GM19372 (cell line): Measurements from ENCODE around the gene METTL2A.
"Not testable (repeated sequence)": the region's sequence is repeated elsewhere in the genome, so short reads cannot be mapped to it uniquely, and the experiment has no call there.

Experiments used
- ATAC-seq: cut with Tn5 transposase; IDR thresholded peaks from one replicate; pipeline ENCODE4 v1.9.1; 2021; ENCODE audit warnings: mild to moderate bottlenecking, low read depth, moderate library complexity; ENCODE audit not compliant: unreplicated experiment

The METTL2A gene

GRCh38 chr17:62423647-62424461 is at the start of gene METTL2A:
Gene METTL2A, plus strand, starts transcription at chr17:62423897. Its CDS starts 6 bp downstream, at chr17:62423903.
- ATAC-seq, result peak; percentile 87

GRCh38 chr17:62380253-62380652 is 43.4 kb upstream of the METTL2A start, which contains the start of gene EFCAB3:
Gene EFCAB3, plus strand, starts transcription at chr17:62380553. Its CDS starts 2,427 bp downstream, at chr17:62382980.
- ATAC-seq, result no peak

DNA sequence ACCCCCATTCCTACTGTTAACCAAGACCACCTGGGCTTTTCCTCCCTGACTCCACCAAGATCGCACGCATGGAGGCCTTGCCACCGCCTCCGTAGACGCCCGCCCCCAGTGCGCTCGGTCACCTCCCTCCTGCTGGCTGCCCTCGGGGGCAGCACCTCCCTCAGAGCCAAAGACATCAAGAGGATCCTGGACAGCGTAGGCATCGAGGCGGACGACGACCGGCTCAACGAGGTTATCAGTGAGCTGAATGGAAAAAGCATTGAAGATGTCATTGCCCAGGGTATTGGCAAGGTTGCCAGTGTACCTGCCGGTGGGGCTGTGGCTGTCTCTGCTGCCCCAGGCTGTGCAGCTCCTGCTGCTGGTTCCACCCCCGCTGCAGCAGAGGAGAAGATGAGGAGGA is 42.1 kb upstream of the METTL2A start:
- no peak for ATAC-seq

- no peak for ATAC-seq
These were observed 34.8 kb upstream of the METTL2A start for GRCh38 chr17:62388856-62389255.

GRCh38 chr17:62392908-62393307 is 30.8 kb upstream of the METTL2A start:
- no peak for ATAC-seq

DNA sequence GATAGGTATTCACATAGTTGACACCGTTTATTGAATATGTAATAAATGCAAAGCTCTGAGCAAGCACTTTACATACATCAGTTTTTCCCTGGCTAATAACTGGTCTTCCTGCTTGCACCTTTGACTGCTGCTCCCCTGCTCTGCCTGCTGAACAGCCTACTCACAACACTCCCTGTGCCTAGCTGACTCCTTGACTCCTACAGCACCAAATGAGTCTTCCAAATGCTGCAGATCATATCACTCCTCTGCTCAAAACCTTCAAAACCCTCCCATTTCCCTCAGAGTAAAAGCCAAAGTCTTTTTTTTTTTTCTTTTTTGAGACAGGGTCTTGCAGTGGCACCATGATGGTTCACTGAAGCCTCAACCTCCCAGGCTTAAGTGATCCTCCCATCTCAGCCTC is 24.8 kb upstream of the METTL2A start:
- no peak for ATAC-seq

GRCh38 chr17:62405451-62405850 is 18.2 kb upstream of the METTL2A start:
- ATAC-seq, result no peak

DNA sequence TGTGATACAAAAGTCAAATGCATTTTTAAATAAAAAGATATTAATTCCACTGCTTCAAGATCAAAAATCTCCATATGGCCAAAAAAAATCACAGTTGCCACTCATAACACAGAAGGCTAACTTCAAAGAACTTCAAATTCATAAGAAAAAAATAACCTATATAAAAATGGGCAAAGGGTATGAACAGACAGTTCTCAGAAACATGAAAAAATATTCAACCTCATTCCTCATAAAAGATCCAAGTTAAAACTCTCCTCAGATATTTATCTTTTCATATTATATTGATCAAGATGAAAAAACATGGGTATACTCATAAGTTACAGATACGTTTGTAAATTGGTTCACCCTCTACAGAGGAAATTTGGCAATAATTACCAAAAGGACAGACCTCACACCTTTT is 10.6 kb upstream of the METTL2A start:
- not testable (repeated sequence) for ATAC-seq

GRCh38 chr17:62426214-62426613 is 2.5 kb downstream of the METTL2A start:
- not testable (repeated sequence) for ATAC-seq

- ATAC-seq, result not testable (repeated sequence)
These were observed 11.6 kb downstream of the METTL2A start for GRCh38 chr17:62435251-62435650.

DNA sequence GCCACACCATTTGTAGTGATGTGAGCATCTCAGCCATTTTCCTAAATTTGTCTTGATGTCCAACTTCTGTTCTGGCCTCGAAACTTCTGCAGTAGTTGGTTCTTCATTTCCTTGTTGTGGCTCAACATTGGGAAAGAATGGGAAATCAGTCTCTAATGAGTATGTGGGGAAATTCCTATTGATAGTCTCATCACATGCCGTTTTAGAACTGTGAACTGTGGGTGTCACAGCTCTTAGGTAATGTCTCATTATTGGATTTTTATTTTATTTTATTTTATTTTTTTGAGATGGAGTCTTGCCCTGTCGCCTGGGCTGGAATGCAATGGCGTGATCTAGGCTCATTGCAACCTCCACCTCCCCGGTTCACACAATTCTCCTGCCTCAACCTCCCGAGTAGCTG is 17.5 kb downstream of the METTL2A start:
- ATAC-seq, result not testable (repeated sequence)

- no peak for ATAC-seq
These were observed 20.4 kb downstream of the METTL2A start for GRCh38 chr17:62444063-62444462.

DNA sequence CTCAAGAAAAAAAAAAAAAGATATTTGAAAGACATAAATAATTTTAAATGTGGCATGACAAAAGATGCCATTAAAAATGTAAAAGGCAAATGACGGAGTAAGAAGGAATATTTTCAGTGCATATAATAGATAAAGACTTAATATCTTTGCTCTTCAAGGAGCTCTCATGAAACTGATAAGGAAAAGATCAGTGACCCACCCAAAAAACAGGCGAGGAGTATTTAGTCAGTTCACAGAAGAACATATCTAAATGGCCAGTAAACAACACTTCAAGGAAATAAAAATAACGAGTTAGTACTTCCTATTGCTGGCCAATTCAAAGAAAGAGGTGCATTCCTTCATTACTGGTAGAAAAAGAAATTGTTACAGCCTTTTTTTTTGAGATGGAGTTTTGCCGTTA is 22.1 kb downstream of the METTL2A start:
- not testable (repeated sequence) for ATAC-seq

DNA sequence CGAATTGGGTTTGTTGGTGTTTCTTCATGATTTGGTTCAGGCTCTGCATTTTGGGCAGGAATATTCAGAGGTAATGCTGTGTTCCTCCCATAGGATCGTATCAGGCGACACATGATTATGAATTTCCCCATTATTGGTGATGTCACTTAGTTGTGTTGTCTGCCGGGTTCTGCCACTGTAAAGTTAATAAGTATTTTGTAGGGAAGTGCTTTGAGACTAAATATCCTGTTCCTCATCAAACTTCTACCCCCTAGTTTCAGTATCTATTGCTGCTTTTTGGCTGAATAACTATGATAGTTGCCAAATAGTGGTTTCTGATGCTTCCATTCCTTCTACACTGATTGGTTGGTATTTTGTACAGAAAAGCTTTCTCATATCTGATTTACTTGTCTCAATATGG is 28.5 kb downstream of the METTL2A start:
- ATAC-seq, result not testable (repeated sequence)

GRCh38 chr17:62453041-62453440 is 29.3 kb downstream of the METTL2A start:
- ATAC-seq, result not testable (repeated sequence)

DNA sequence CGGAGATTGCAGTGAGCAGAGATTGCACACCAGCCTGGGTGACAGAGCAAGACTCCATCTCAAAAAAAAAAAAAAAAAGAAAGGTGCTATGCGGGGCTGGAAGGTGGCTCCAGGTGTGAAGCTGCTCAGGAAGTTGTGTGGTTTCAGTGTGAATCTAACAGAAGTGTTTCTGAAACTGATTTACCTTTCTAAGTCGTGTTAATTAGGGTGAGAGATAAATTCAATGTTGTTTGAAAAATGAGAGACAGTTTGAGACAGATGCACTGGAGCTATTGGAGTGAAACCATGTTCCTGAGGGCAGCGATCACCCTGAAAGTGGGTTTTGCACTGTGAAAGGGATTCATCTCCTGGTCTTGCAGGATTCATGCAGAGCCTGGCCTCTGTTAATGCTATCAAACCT is 30.0 kb downstream of the METTL2A start:
- not testable (repeated sequence) for ATAC-seq

- peak; percentile 37 for ATAC-seq
These were observed 30.4 kb downstream of the METTL2A start for GRCh38 chr17:62454111-62454510.

DNA sequence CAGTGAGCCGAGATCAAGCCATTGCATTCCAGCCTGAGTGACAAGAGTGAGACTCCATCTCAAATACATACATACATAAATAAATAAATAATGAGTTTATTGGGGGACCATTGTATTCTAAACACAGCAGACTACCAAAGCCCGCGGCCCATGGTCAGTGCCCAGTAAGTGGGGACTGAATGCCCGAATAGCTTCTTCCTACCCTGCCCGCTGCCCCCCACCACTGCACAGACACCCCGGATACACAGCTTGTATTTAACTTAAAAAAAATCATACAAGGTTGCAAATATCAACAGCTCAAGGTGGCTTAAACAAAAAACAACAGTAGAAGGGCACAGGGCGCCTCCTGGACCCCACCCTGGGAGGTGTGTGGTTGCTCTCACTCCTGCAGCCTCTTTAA is 32.3 kb downstream of the METTL2A start:
- no peak for ATAC-seq

- not testable (repeated sequence) for ATAC-seq
These were observed 34.8 kb downstream of the METTL2A start for GRCh38 chr17:62458483-62458882.

DNA sequence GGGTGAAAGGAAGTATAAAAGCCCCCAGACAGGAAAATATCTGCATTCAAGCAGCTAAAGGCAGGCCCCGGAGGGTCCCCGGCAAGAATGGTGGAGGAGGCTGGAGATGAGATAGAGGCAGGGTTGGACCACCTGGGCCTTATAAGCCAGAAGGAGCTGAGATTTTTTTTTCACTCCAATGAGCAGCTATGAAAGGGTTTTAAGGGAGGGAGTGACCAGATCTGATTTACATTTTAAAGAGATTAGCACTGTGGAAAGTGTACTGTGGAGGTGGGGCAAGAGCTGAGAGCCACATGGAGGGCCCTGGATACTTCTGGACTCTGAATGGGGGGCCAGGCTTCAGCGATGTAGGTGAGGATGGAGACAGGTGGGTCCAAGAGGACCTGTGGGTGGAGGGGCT is 40.7 kb downstream of the METTL2A start:
- not testable (repeated sequence) for ATAC-seq

DNA sequence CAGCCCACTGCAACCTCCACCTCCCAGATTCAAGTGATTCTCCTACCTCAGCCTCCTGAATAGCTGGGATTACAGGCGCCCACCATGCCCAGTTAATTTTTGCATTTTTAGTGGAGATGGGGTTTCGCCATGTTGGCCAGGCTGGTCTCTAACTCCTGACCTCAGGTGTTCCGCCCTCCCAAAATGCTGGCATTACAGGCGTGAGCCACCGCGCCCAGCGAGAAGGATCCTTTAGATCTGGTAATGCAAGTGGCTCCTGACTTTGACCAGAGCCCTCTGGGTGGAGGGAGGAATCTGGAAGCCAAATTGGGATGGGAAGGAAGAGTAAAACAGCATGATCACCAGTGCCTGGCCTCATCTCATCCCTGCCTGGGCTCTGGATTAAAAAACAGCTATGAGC is 41.6 kb downstream of the METTL2A start:
- not testable (repeated sequence) for ATAC-seq
